Stimulated activated CD4-positive, alpha-beta T cell treated with anti-CD3 and anti-CD28 coated beads, Interleukin-2, amount 100 ng/mL, for 48 hours (primary cell): ENCODE measurements around the gene STK39.

Experiments used
- DNase-seq, 2 donors: peaks; one replicate each; pipeline ENCODE4 v3.0.0-alpha.2; 2020

The STK39 gene

GRCh38 chr2:167981945-167982344 lies 265.4 kb downstream of the STK39 start:
- DNase-seq = no peak

- no peak for DNase-seq
Measured at GRCh38 chr2:167980439-167980838, 267.0 kb downstream of the STK39 start.

GRCh38 chr2:167972746-167973145 lies 274.6 kb downstream of the STK39 start:
- DNase-seq = no peak

DNA sequence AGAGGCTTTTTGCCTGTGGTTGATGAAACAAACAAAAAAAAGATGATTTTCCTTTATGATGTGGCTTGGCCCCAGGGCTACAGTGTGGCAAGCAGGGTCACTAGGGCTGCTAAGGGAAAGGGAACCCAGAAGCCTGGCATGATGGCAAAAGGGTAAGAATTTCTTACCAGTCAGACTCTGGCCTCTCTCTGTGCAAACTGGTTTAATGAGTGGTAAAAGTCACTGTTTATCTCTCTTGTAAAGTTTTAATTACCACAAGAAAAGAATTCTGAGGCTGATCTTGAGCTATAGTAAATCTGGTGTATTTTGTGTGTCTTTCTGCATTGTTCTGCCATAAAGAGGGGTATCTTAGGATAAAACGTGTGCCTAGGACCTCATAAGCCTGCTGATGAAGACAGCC lies 275.4 kb downstream of the STK39 start:
- no peak for DNase-seq

GRCh38 chr2:167966937-167967913 lies 280.2 kb downstream of the STK39 start:
- DNase-seq = no peak

DNA sequence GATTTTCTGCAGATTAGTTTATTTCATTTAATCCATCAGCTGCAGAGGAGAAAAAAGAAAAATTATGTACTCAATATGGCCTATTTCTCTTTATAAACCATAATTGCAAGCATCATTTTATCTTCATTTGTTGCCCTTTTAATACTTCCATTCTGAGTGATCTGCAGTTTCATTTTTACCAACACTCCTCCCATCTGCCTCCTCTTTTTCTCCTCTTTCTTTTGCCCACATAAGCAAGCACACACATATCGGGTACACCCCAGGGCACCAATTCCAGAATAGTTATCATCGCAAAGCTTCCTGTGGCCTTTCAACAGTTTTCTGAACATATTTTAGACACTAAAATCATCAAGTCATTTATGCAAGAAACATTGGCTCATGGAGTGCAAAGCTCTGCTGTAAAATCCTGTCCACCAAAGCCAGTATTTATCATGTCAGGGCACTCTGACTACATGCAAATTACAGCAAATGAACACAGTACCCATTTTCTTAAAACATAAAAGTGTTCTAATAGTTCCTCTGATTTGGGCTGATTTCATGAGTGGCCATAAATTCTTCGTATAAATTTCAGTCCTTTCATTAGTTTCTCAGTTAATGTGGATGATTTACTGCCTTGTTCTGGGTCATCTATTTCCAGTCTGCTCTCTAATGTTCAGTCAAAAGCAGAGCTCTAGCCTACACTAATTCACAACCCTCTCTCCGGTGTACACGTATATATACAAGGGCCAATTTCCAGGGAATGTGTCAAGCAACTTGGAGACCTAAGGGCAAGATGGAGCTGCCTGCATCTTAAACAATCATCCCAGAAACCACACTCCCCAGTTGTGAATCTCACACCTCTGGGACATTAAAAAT lies 281.3 kb downstream of the STK39 start:
- no peak for DNase-seq

DNA sequence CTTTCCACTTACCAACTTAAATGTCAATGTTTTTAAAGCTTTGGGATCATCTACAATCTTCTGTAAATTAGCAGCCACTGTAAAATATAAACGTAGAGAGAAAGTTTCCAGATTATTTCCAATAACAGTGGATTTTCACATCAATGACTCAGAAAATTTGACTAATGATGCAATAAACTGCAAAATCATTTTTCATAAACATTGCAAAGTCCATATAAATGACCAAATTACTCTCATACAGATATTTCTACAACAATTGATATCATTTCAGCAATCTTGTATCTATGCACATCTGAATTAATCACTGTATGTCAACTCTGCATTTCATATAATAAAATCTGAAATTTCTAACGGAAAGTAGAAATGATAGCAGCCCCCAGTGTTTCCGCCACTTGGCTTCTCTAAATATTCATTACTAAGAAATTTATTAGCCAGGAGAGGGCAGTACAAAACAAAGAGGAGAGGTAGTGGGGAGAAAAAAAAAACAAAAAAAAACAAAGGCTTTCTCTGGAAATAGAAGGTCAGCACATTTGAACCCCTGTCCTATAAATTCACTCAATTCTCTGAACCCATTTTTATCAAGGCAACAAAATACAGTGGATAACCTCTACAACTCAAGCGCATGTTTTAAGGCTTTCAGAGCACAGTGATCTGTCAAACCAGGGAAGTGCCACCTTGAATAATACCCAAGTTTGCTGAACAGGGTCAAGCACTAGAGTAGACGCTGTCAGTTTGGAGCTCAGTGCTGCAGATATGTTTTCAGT lies 282.6 kb downstream of the STK39 start:
- no peak for DNase-seq

DNA sequence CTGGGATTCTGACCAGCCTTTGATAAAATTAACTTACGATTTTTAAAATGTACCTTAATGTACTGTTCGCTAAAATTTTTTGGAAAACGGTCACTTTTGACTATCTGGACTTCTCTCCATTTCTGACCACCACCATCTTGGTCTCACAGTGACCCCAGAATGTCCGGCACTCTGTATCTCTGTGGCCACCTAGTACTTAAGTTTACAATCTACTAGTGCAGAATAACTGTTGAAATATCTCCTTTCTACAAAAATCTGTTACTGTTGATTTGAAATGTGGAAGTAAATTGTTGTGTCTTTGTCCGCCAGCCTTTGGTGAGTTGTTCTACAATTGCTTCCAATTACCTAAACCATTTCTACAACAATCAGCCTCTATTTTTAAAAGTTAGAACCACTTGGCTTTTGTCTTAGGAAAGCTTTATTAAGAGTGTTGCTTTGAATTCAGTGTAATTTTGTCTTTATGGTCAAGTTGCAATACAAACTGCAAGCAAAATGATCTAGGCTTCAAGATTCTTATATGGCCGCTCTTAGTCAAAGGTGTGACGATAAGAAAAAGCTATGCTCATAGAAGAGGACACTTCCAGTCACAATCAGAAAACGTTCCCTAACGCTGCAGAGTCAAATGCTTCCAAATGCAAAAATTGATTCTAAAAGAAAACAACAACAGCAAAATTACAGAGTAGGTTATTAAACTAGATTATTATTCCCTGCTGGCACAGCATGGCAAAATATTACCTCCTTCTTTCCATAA lies 283.3 kb downstream of the STK39 start:
- DNase-seq = no peak

DNA sequence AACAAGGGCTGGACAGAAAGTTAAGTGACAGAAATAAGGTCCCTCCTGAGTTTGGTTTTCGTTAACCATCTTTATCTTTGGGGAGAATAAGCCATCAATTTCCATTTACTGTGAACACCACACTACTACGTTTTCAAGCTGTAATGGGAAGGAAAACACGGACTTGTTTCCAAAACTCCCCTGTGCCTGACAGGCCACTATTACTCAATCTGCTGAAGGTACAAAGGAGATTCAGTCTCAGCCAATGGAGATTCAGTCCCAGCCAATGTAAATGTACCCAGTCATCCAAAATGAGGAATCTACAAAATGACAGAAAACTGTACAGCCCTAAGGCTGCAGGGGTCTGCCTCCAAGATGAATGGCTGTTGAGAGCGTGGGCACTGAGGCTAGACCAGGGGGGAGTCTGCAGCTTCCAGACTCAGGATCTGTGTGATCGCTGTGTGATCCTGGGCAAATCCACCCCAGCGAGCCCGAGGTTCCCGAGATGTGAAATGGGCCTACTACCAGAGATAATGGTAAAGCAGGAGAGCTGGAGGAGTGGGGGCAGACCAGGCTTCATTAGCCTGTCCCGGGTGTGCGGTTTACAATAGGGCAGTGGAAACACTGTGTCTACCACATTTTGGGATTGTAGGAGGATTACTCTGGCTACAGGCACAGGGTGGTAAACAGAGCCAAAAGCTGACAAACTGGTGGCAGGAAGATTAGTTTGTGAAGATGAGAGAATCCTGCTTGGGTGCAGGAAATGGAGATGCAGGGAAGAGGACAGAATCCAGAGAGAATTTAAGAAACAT lies 284.8 kb downstream of the STK39 start:
- no peak for DNase-seq

- no peak for DNase-seq
Measured at GRCh38 chr2:167961536-167962048, 285.8 kb downstream of the STK39 start.

DNA sequence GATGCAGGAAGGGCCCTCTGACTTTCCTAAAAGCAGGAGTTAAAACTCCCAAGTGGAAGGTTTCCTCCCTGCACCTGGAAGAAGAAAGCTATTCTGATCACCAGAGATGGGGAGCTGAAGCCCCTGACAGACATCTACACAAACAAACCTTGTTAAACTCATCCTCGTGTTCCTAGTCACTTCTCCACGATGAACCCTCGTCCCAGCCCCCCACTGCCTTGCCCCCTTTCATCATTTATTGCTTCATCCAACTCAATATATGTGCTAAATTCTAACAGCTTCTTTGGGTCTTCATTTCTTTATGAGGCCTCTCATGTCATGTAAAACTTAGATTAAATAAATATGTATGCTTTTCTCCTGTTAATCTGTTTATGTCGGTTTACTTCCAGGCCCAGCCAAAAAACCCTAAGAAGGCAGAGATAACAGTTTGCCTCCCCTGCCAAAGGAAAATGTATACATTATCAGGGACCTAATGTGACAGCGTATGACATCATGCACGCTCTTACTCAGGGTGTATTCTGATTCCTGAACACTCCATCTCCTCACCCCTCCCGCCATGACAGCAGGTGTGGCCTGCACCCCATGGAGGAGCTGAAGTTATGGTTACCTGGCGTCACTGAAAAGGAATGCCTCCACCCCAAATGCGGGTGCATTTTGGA lies 287.2 kb downstream of the STK39 start:
- no peak for DNase-seq

DNA sequence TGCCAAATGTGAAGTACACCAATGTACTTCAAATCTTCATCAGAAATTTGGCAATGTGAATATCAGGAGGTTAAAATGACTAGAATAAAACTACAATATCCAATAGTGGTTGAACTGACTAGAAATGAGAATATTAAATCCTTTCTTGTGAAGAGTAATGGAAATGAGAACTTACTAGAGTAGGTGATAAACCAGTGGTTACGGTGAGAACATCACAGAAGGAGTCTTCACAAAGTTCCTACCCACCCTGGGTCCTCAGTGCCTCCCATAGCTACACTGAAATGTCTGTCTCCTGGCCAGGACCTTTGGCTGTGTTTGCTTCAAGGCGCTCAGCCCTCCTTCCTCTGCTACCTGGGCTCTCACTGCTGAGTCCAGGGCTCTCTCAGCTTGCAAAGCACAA lies 289.7 kb downstream of the STK39 start:
- no peak for DNase-seq

- DNase-seq = no peak
Measured at GRCh38 chr2:167955264-167955906, 292.0 kb downstream of the STK39 start.

DNA sequence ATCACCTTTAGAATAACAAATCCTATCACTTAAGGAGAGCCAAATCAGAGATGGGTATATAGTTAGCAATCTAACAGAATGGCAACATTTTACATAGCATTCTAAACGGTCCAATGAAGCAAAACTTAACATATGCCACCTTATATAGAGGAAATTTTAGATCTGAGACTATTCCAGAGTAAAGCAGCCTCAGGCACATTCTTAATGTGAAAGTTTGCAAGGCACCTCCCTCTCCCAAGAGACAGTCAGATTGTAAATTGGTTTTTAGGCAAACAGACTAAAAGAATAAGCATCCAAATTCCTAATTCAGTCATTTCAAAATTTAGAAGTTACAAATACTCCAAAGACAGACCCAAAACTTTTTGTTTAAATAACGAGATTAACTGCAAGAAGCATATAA lies 292.9 kb downstream of the STK39 start:
- DNase-seq = no peak

GRCh38 chr2:167953776-167954175 lies 293.6 kb downstream of the STK39 start:
- DNase-seq = no peak

DNA sequence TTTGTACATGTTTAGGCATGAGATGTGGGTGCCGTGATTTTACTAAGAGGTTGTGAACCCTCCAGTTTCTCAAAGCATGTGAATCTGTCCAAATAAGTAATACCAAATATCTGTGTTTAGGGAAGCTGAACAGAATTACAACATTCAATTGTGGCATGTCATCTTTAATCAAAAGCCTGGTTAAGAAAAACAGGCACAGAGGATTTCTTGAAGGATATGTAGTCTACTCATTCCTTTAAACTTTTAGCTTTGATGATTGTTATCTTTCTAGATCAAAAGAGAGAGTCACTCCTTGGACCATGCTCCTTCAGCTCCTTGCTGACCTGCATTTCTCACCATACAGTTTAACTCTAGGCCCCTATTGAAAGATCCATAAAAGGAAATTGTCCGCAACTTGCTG lies 296.8 kb downstream of the STK39 start:
- no peak for DNase-seq

DNA sequence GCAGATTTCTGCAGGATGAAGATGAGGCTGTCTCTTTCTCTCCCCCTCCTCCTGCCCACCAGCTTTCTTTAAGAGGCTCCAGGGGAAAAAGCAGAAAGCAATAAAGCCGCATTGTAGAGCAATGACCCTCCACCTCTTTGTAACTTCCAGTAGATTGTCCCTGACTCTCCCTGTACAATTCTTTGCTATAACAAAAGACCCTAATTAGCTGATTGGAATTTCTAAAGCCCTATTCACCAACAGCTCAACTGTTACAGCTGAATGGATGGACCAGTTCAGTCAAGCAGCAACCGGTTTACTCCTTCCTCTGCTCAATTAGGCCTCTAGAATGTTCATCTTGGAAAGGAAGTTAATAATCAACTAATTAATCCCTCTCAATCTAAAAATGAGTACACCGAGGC lies 301.0 kb downstream of the STK39 start:
- no peak for DNase-seq

GRCh38 chr2:167945660-167946368 lies 301.6 kb downstream of the STK39 start:
- no peak for DNase-seq
